MM.1S (cell line): ENCODE results near the gene BAG3.
A peak's percentile ranks its signal among the peaks of the same experiment; 100 is the strongest.
"Not testable (repeated sequence)": the region's sequence is repeated elsewhere in the genome, so short reads cannot be mapped to it uniquely, and the experiment has no call there.

Experiments used
- DNase-seq: peaks from one replicate; pipeline ENCODE4 v3.0.0-alpha.2; 2015
- H2AFZ ChIP-seq: fragments of 300-600 bp; sonication (generic); 2 replicates; pipeline ENCODE4 v1.6.0; 2016; ENCODE audit warnings: antibody characterized with exemption, low read length
- H3F3A ChIP-seq: fragments of 300-600 bp; sonication (generic); 2 replicates; pipeline ENCODE4 v1.6.1; 2016; ENCODE audit warnings: mild to moderate bottlenecking, antibody characterized with exemption, low read length, moderate library complexity, mixed read lengths; ENCODE audit not compliant: insufficient read depth
- H3K27ac ChIP-seq: fragments of 300-600 bp; sonication (generic); 2 replicates; pipeline ENCODE4 v1.5.1; 2016; ENCODE audit warnings: mild to moderate bottlenecking, low read length
- H3K27me3 ChIP-seq: fragments of 300-600 bp; sonication (generic); replicated peaks from 2 replicates; pipeline ENCODE4 v1.6.0; 2016; ENCODE audit warnings: low read length; ENCODE audit not compliant: insufficient read depth
- H3K36me3 ChIP-seq: fragments of 300-600 bp; sonication (generic); replicated peaks from 2 replicates; pipeline ENCODE4 v1.6.1; 2016; ENCODE audit warnings: mild to moderate bottlenecking, low read length, mixed read lengths; ENCODE audit not compliant: insufficient read depth
- H3K4me1 ChIP-seq: fragments of 300-600 bp; sonication (generic); 2 replicates; pipeline ENCODE4 v1.6.1; 2016; ENCODE audit warnings: low read length, mixed read lengths
- H3K4me2 ChIP-seq: fragments of 300-600 bp; sonication (generic); 2 replicates; pipeline ENCODE4 v1.6.0; 2016; ENCODE audit warnings: low read depth, low read length
- H3K4me3 ChIP-seq: fragments of 300-600 bp; sonication (generic); 2 replicates; pipeline ENCODE4 v1.5.1; 2016; ENCODE audit warnings: low read length, mixed read lengths
- H3K79me2 ChIP-seq: fragments of 300-600 bp; sonication (generic); 2 replicates; pipeline ENCODE4 v1.6.1; 2016; ENCODE audit warnings: mixed run types, low read length, mixed read lengths
- H3K9ac ChIP-seq: fragments of 300-600 bp; sonication (generic); 2 replicates; pipeline ENCODE4 v1.6.1; 2016; ENCODE audit warnings: low read length, mixed read lengths
- H3K9me2 ChIP-seq: fragments of 300-600 bp; sonication (generic); replicated peaks from 2 replicates; pipeline ENCODE4 v1.6.1; 2016; ENCODE audit warnings: mild to moderate bottlenecking, low read length, mixed read lengths; ENCODE audit not compliant: insufficient read depth
- H3K9me3 ChIP-seq: fragments of 300-600 bp; sonication (generic); replicated peaks from 2 replicates; pipeline ENCODE4 v1.6.1; 2016; ENCODE audit warnings: mild to moderate bottlenecking, low read length, mixed read lengths; ENCODE audit not compliant: insufficient read depth
- H4K20me1 ChIP-seq: fragments of 300-600 bp; sonication (generic); 2 replicates; pipeline ENCODE4 v1.6.1; 2016; ENCODE audit warnings: mild to moderate bottlenecking, low read length, moderate library complexity, mixed read lengths; ENCODE audit not compliant: insufficient read depth
- CTCF ChIP-seq: fragments of 300-600 bp; sonication (generic); IDR thresholded peaks from 2 replicates; pipeline ENCODE4 v1.5.1; 2016; ENCODE audit warnings: antibody characterized with exemption, low read length, mixed read lengths
- EZH2 ChIP-seq: fragments of 300-600 bp; sonication (generic); optimal IDR thresholded peaks from 2 replicates; pipeline ENCODE3; 2017; ENCODE audit warnings: low read depth, mild to moderate bottlenecking, antibody characterized with exemption, low read length, mixed read lengths
- EZH2phosphoT487 ChIP-seq: fragments of 300-600 bp; sonication (generic); IDR thresholded peaks from 2 replicates; pipeline ENCODE4 v1.6.1; 2018; ENCODE audit warnings: antibody characterized with exemption, low read length

BAG3 gene

GRCh38 chr10:119614686-119615085 is 36.5 kb upstream of the BAG3 start:
- H3K4me2 ChIP-seq, result no peak overlapping the region
- no peaks in the 10 kb centered on the region for H3K9me3 ChIP-seq
- DNase-seq, result no peak
- no peak for TF ChIP-seq EZH2phosphoT487
- TF ChIP-seq CTCF, result no peak
- no peak for TF ChIP-seq EZH2
- H3K79me2 ChIP-seq, result no peaks in the 10 kb centered on the region
- no peaks in the 10 kb centered on the region for H3K4me1 ChIP-seq
- H3K27ac ChIP-seq, result no peak overlapping the region
- no peak overlapping the region for H2AFZ ChIP-seq
- no peaks in the 10 kb centered on the region for H3F3A ChIP-seq
- H3K4me3 ChIP-seq, result no peak overlapping the region
- H3K9me2 ChIP-seq, result no peaks in the 10 kb centered on the region
- H3K9ac ChIP-seq, result no peak overlapping the region
- H4K20me1 ChIP-seq, result no peaks in the 10 kb centered on the region
- H3K27me3 ChIP-seq, result no peaks in the 10 kb centered on the region
- no peaks in the 10 kb centered on the region for H3K36me3 ChIP-seq

DNA sequence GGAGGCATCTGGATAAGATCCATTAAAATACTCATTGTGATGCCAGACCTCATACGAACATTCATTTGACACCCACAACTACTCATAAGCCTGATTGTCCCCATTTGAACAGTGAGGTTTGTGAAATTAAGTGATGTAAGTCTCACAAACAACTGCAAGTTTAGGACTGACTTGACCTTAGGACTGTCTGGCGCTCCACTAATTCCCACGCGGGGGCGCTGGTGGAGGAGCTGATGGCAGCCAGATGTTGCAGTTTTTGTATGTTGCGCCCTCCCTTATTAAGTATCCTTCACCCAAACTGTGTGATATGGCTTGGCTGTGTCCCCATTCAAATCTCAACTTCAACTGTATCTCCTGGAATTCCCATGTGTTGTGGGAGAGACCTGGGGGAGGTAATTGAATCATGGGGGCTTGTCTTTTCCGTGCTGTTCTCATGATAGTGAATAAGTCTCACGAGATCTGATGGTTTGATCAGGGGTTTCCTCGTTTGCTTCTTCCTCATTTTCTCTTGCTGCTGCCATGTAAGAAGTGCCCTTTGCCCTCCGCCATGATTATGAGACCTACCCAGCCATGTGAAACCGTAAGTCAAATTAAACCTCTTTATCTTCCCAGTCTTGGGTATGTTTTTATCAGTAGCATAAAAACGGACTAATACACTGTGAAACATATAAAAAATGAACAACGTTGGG is 34.2 kb upstream of the BAG3 start:
- H3K4me2 ChIP-seq, result no peak overlapping the region

DNA sequence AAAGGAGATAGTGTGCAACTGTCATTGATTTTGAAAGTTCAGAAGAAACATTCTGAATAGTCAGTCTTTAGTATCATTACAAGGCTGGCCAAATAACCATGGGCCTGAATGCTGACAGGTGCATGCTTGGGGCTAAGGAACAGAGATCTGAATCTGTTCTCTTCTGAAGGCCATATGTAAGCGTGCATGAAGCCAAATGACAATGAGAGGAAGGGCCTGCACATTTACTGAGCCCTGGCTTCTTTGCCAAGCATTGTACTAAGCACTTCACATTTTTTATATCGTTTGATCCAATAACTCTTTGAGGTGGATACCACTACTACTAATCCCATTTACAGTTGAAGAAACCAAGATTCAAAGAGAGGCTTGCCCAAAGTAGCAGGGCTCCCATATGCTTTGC is 32.0 kb upstream of the BAG3 start:
- no peak overlapping the region for H3K27ac ChIP-seq
- no peaks in the 10 kb centered on the region; the same call in 1 of the 2 replicates for H3K27me3 ChIP-seq
- no peak overlapping the region for H3K9ac ChIP-seq
- H3K4me3 ChIP-seq, result no peak overlapping the region
- H2AFZ ChIP-seq, result no peak overlapping the region
- no peaks in the 10 kb centered on the region for H3K79me2 ChIP-seq
- no peaks in the 10 kb centered on the region for H3K4me1 ChIP-seq
- no peaks in the 10 kb centered on the region for H3K9me2 ChIP-seq
- H3K36me3 ChIP-seq, result no peaks in the 10 kb centered on the region
- H4K20me1 ChIP-seq, result no peaks in the 10 kb centered on the region
- TF ChIP-seq EZH2 (no peak), CTCF (no peak), EZH2phosphoT487 (no peak)
- no peak overlapping the region for H3K4me2 ChIP-seq
- DNase-seq, result no peak
- H3F3A ChIP-seq, result no peaks in the 10 kb centered on the region
- no peaks in the 10 kb centered on the region for H3K9me3 ChIP-seq

More for the DNA sequence above, 34.2 kb upstream of the BAG3 start:
- Histone ChIP-seq H4K20me1 (no peaks in the 10 kb centered on the region), H3K79me2 (no peaks in the 10 kb centered on the region), H3K4me1 (no peaks in the 10 kb centered on the region), H3K9ac (no peak overlapping the region), H3K36me3 (no peaks in the 10 kb centered on the region), H3K4me3 (no peak overlapping the region), H3K9me3 (no peaks in the 10 kb centered on the region), H3K27ac (no peak overlapping the region), H3K9me2 (no peaks in the 10 kb centered on the region), H3K27me3 (no peaks in the 10 kb centered on the region; the same call in 1 of the 2 replicates), H3F3A (no peaks in the 10 kb centered on the region), H2AFZ (no peak overlapping the region)
- peak; percentile 23 for DNase-seq
- TF ChIP-seq EZH2, result no peak
- no peak for TF ChIP-seq EZH2phosphoT487
- TF ChIP-seq CTCF, result peak; percentile 52

DNA sequence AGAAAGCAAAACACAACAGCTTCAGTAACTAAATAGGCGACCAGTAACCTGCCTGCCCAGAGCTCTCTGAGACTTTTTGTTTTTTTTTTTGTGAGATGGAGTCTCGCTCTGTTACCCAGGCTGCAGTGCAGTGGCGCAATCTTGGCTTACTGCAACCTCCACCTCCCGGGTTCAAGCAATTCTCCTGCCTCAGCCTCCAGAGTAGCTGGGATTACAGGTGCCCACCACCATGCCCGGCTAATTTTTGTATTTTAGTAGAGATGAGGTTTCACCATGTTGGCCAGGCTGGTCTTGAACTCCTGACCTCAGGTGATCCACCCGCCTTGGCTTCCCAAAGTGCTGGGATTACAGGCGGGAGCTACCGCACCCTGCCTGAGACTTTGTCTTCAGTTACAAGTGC is 31.4 kb upstream of the BAG3 start:
- not testable (repeated sequence) for H3K9me3 ChIP-seq, H3K4me1 ChIP-seq, H3K27ac ChIP-seq, H3K9me2 ChIP-seq, H3K36me3 ChIP-seq, H2AFZ ChIP-seq, H3K9ac ChIP-seq, H3K4me3 ChIP-seq, H3K79me2 ChIP-seq, DNase-seq, H3K4me2 ChIP-seq, H4K20me1 ChIP-seq, H3F3A ChIP-seq, H3K27me3 ChIP-seq
